IPS-NIHi7 (cell line): ENCODE measurements around the gene MAD1L1.

ENCODE experiments used
- DNase-seq: peaks from one replicate; pipeline ENCODE4 v3.0.0; 2012; ENCODE audit warnings: mixed read lengths; ENCODE audit errors: extremely low spot score

Gene MAD1L1

GRCh38 chr7:2015251-2015871, 217.4 kb downstream of the MAD1L1 start:
- DNase-seq, result no peak

DNA sequence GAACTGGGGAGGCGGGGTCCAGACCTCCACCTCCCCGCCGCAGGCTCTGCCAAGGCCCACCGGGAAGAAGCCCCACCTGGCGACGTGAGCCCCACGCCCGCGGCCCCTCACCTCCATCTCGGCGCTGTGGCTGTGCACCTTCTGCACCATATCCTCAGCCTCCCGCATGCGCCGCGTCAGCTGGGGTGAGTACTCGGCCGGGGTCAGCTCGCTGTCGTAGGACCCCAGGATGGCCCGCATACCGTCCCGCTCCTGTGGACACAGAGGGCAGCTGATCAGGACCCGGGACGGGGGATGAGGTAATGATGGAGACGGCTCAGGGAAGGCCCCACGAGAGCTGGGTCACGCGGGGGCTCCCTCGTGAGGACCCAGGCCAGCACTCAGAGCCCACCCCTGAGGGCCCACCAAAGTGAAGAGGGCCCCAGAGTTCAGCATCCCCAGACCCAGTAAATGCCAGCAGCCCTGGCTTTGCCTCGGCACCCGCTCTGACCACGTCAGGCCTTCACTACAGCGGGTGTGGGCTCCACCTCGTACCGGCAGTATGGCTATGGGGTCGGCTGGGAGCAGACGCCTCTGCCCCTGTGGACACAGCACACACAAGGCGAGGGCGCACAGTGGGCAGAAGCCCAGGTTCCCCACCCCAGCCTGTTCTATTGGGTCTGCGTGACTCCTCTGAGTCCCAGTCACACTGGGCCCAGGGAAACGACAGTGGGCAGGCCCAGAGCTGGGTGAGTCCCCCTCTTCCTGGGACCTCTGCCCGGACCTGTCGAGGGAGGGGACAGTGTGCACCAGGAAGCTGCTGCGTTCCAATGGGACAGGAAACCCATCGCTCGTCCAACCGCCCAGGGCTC, 218.1 kb downstream of the MAD1L1 start:
- DNase-seq, result no peak

- no peak for DNase-seq
These were observed 219.1 kb downstream of the MAD1L1 start for GRCh38 chr7:2013381-2014311.

GRCh38 chr7:2012981-2013380, 219.8 kb downstream of the MAD1L1 start:
- no peak for DNase-seq

DNA sequence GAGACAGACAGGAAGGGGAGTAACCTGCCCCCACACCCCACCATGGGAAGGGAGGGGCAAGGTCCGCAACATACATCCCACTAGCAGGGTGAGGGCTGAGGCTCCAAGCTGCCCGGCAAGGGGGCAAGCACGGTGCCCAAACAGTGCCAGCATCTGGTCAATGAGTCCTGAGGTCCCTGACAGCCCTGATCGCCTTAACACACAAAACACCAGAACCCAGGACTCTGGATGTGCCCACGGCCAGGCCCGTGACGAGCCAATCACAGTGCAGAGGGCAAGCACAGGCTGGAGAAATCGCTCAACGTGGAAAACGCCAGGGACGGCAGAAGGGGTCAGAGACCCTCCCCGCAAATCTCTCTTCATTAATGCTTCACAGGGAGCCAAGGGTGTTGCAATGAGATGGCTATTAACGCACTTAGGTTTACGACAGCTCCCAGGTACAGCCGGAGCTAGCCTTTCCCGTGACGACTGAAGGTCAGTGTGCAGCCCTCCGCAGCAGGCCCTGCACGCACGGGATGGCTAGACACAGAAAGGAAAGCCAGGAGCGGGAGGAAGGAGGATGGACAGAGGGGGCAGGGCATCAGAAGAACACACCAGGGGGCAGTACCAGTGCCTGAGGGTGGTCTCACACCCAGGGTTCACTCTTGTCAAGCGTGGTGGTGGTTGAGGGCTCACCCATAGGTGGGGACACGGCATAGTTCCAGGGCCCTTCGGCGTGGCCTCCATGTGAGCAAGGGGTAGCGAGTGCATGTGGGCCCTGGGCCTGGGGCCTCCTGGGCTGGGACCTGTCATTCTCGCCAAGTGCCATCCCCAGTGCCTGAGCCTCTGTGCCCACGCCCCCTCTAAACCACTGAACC, 220.5 kb downstream of the MAD1L1 start:
- DNase-seq, result no peak

- DNase-seq, result no peak
These were observed 221.3 kb downstream of the MAD1L1 start for GRCh38 chr7:2011266-2012043.

DNA sequence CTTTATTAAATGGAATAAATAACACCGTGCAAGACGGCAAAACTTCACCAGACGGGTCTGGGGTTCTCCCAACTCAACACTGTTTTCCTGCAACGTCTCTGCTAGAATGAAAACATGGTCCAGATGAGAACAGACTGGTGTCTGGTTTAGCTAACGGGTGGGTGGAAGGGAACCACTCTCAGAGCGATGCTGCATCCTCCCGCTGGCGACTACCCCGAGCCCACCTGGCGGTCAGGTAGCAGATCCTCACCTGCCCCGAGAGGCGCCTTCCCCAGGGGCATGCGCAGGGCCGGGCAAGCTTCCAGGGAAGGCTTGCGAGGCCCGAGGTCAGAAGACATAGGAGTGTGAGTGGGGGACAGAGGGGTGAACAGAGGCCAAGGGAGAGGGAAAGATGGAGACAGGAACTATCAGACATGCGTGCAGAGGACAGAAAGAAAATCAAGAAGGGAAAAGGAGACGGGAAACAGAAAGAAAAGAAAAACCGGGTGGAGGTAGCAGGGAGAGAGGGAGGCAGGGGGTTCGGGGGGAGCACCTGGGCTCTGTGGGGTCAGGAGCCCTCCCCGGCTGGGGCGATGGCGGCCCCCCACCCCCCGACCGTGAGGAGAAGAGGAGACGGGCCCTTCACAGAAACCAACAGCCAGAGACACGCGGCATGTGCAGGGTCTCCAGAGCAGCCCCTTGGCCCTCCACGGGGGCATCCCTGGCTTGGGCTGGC, 222.0 kb downstream of the MAD1L1 start:
- no peak for DNase-seq

GRCh38 chr7:2010101-2010500, 222.6 kb downstream of the MAD1L1 start:
- DNase-seq, result no peak

GRCh38 chr7:2009541-2010001, 223.2 kb downstream of the MAD1L1 start:
- DNase-seq, result no peak

DNA sequence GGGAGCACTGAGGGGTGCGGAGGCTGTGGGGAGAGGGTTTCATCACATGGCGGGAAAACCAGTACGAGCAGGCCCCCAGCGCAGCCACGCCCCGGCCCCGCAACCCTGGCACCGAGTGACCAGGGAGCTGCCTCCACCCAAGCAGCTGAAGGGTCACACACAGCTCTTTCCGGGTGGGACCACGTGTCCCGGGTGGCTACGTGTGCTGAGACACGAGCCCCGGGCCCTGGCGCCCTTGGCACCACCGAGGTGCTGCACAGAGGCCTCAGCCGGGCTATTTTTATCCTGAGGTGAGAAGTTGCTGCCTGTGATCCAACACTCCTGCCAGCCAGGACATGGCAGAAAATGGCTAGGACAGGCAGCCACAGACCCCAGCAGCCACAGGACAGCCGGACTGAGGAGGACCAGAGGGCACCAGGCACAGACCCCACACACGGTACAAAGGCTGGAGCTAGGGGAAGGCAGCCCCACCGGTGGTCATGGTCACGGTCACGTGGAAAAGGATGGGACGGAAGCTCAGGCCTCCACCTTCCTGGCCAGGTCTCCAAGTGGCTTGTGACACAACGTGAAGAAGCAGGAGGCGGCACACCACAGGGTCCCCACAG, 223.7 kb downstream of the MAD1L1 start:
- no peak for DNase-seq

GRCh38 chr7:2008101-2008935, 224.4 kb downstream of the MAD1L1 start:
- no peak for DNase-seq

DNA sequence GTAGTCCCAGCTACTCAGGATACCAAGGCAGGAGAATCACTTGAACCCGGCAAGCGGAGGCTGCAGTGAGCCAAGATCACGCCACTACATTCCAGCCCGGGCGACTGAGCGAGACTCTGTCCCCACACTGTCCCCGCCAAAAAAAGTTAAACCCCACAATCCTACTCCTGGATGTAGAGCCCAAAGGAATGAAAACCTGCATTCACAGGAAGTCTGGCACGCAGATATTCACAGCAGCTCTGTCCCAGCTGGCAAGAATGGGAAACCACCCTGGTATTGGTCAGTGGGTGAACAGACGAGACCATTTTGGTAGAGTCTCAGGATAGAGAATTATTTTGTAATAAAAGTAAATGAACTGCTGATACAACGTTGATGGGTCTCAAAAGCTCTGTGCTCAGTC, 225.2 kb downstream of the MAD1L1 start:
- DNase-seq, result no peak

- no peak for DNase-seq
These were observed 225.8 kb downstream of the MAD1L1 start for GRCh38 chr7:2006921-2007381.

DNA sequence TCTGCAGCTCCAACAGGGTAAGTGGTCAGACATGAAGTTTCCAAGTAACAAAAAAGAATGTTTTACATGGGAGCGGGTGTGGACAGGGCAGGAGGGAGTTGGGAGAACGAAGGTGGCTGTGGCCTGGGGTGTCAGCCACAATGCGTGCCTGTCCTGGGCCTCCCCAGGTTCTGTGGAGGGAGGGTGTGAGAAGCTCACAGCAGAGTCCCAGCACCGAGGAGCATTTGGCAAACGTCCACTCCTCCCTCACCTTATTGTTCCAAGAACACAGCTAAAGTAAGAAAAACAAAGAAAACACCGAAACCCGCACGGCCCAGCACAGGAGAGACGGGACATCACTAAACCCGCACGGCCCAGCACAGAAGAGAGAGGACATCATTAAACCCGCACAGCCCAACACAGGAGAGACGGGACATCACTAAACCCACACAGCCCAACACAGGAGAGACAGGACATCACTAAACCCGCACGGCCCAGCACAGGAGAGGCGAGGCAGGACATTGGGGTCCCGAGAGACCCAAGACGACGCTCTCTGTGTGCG, 226.4 kb downstream of the MAD1L1 start:
- DNase-seq, result no peak

DNA sequence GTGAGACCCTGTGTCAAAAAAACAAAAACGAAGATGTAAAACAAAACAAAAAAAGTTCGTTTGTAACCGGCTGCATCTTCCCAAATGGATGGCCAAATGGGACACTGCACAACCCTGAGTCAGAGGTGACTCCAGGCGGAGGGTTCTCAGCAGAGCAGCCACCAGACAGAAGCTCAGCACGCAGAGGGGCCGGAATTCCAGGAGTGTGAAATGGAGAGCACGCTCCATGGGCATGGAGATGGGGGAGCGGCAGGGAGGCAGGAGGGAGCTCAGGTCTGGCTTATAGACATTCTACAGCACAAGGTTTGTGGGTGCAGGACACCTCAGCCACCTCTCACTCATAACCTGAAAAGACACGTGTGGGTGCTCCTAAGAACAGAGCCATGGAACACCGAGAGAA, 227.0 kb downstream of the MAD1L1 start:
- DNase-seq, result no peak

- no peak for DNase-seq
These were observed 227.7 kb downstream of the MAD1L1 start for GRCh38 chr7:2004841-2005725.
